Sigmoid colon (tissue), 3 donors: Measurements from ENCODE around the gene PHF21A.

Experiments used
- CTCF ChIP-seq, 4 experiments: fragments of 450-650 bp in 3 of 4; fragments of 200-600 bp in 1 of 4; IDR thresholded peaks; one replicate each; pipeline ENCODE4 v1.5.1; 2016 to 2019; ENCODE audit warnings: antibody characterized with exemption in 4 of 4, mild to moderate bottlenecking in 3 of 4, moderate library complexity in 2 of 4
- POLR2A ChIP-seq, 2 donors: fragments of 450-650 bp; IDR thresholded peaks; one replicate each; pipeline ENCODE4 v1.6.1; 2016; ENCODE audit warnings: antibody characterized with exemption in 2 of 2, mild to moderate bottlenecking in 2 of 2, moderate library complexity in 2 of 2

GRCh38 chr11:46048198-46048597 is 73.1 kb downstream of the PHF21A start:
- TF ChIP-seq CTCF (IDR thresholded peaks at IDR 0.05) (no peak), POLR2A (IDR thresholded peaks at IDR 0.05) (no peak)
